PC-9 (cell line): ENCODE results near the gene AK8. TPM values are rescaled to one million over a fixed set of nuclear protein-coding genes. Genes with fewer than 3 reads are reported as not detected.

Source experiments
- BruUV-seq: library from RNA; stranded (reverse); fragments of 400-500 nt; replicated peaks from 2 replicates; lab custom pipeline; 2021; lab: Mats Ljungman, UMichigan
- CTCF ChIA-PET: fragments of 300-600 bp; sonication (Branson Sonifier 250); formaldehyde crosslinking; loops from one replicate; lab custom pipeline; 2022; ENCODE audit warnings: antibody characterized with exemption; lab: Charles Lee
- POLR2A ChIA-PET: fragments of 300-600 bp; sonication (Branson Sonifier 250); formaldehyde crosslinking; loops from one replicate; lab custom pipeline; 2022; ENCODE audit warnings: antibody characterized with exemption; ENCODE audit not compliant: unreplicated experiment; lab: Charles Lee
- DNase-seq, 2 experiments: peaks; one replicate each; pipeline versions ENCODE4 v3.0.0 to v3.0.0-alpha.2; 2015 to 2022; ENCODE audit warnings: mixed read lengths in 1 of 2
- H2AFZ ChIP-seq: fragments of 200-600 bp; sonication (generic); 2 replicates; pipeline ENCODE4 v1.8.1; 2017; ENCODE audit warnings: antibody characterized with exemption
- H3F3A ChIP-seq: fragments of 200-600 bp; sonication (generic); 2 replicates; pipeline ENCODE4 v1.8.1; 2017; ENCODE audit warnings: antibody characterized with exemption, mild to moderate bottlenecking, low read depth; ENCODE audit not compliant: insufficient read depth
- H3K27ac ChIP-seq: fragments of 200-600 bp; sonication (generic); 2 replicates; pipeline ENCODE4 v1.6.1; 2016; ENCODE audit warnings: mixed run types
- H3K27me3 ChIP-seq: fragments of 200-600 bp; sonication (generic); 2 replicates; pipeline ENCODE4 v1.6.1; 2016; ENCODE audit warnings: low read depth, mixed run types; ENCODE audit not compliant: insufficient read depth
- H3K36me3 ChIP-seq: fragments of 200-600 bp; sonication (generic); 2 replicates; pipeline ENCODE4 v1.6.1; 2016; ENCODE audit warnings: low read depth, mixed run types
- H3K4me1 ChIP-seq: fragments of 200-600 bp; sonication (generic); replicated peaks from 2 replicates; pipeline ENCODE4 v1.6.1; 2016; ENCODE audit warnings: mixed run types; ENCODE audit not compliant: insufficient read depth
- H3K4me2 ChIP-seq: fragments of 200-600 bp; sonication (generic); 2 replicates; pipeline ENCODE4 v1.6.1; 2017; ENCODE audit warnings: mixed run types
- H3K4me3 ChIP-seq: fragments of 200-600 bp; sonication (generic); 2 replicates; pipeline ENCODE4 v1.6.1; 2016; ENCODE audit warnings: mixed run types
- H3K79me2 ChIP-seq: fragments of 200-600 bp; sonication (generic); 2 replicates; pipeline ENCODE4 v1.6.1; 2017; ENCODE audit warnings: low read depth, mixed run types
- H3K9me2 ChIP-seq: fragments of 200-600 bp; sonication (generic); 2 replicates; pipeline ENCODE4 v1.8.1; 2017; ENCODE audit warnings: mild to moderate bottlenecking; ENCODE audit not compliant: insufficient read depth
- H3K9me3 ChIP-seq: fragments of 200-600 bp; sonication (generic); 2 replicates; pipeline ENCODE4 v1.8.1; 2016; ENCODE audit warnings: low read depth; ENCODE audit not compliant: insufficient read depth
- H4K20me1 ChIP-seq: fragments of 200-600 bp; sonication (generic); 2 replicates; pipeline ENCODE4 v1.8.1; 2017; ENCODE audit not compliant: insufficient read depth
- EZH2 ChIP-seq: fragments of 200-600 bp; sonication (generic); IDR thresholded peaks from 2 replicates; pipeline ENCODE4 v1.8.0; 2017; ENCODE audit warnings: antibody characterized with exemption, low read depth
- intact Hi-C: fragments of 100-400 bp; cut with micrococcal nuclease; formaldehyde crosslinking; loops from one replicate; pipeline ENCODE4 v1.10.0; 2022; ENCODE audit not compliant: unreplicated experiment
- total RNA-seq: library from RNA; stranded (reverse); gene quantifications from 2 replicates; pipeline ENCODE4 v1.2.3, GENCODE V29; 2021
- TF ChIP-seq, protein P1 (sequence below): fragments of 200-600 bp; sonication (generic); conservative IDR thresholded peaks from 2 replicates; pipeline ENCODE4 v1.6.1; 2017; ENCODE audit warnings: mixed run types, antibody characterized with exemption, mild to moderate bottlenecking, moderate library complexity

AK8 gene
- total RNA-seq, 1 experiment from 2014 or later, result 7.2 TPM

DNA sequence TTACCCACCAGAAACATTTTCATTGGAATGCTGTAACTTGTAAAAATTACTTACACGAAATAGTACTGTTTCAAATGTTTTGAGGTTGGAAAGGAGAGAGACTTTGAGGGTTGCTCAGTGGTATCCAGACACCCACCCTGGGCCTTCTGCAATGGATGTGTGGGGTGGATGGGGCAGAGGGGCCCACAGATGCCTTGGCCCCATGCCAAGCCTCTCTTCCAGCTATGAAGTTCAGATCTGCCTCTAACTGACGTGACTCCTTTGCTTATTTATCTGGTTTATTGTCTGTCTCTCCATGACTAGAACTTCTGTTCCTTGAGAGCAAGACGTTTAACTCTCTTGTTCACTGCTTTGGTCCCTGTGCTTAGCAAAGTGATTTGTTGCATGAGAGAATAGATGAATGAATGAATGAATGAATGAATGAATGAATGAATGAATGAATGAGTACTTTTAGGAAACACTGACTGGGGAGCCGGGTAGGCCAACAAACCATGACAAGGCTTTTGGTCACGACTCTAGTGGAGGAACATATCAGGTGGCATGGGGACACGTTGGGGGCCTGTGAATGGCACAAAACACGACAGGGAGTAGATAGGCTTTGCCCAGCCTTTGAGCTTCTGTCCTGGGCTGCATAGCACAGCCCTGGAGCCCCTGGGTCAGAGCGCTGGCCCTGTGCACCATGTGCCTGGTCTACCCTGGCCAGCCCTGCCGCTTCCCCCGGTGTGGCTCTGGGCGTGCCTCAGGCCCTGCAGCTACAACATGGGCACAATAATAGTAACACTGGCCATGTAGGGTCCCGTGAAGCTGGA, 31.8 kb downstream of the AK8 start:
- H3K4me3 ChIP-seq, result no peak overlapping the region
- no peak overlapping the region for H2AFZ ChIP-seq
- H3K27me3 ChIP-seq, result no peaks in the 10 kb centered on the region
- H3K79me2 ChIP-seq, result no peaks in the 10 kb centered on the region
- BruUV-seq, result no TSS peak
- H3K9me2 ChIP-seq, result no peaks in the 10 kb centered on the region
- ChIA-PET CTCF (no interaction called here), POLR2A (no interaction called here)
- H4K20me1 ChIP-seq, result no peaks in the 10 kb centered on the region
- no peaks in the 10 kb centered on the region for H3F3A ChIP-seq
- no peak overlapping the region for H3K27ac ChIP-seq
- intact Hi-C loops, result no loop called here
- H3K9me3 ChIP-seq, result no peaks in the 10 kb centered on the region
- TF ChIP-seq, protein P1, sequence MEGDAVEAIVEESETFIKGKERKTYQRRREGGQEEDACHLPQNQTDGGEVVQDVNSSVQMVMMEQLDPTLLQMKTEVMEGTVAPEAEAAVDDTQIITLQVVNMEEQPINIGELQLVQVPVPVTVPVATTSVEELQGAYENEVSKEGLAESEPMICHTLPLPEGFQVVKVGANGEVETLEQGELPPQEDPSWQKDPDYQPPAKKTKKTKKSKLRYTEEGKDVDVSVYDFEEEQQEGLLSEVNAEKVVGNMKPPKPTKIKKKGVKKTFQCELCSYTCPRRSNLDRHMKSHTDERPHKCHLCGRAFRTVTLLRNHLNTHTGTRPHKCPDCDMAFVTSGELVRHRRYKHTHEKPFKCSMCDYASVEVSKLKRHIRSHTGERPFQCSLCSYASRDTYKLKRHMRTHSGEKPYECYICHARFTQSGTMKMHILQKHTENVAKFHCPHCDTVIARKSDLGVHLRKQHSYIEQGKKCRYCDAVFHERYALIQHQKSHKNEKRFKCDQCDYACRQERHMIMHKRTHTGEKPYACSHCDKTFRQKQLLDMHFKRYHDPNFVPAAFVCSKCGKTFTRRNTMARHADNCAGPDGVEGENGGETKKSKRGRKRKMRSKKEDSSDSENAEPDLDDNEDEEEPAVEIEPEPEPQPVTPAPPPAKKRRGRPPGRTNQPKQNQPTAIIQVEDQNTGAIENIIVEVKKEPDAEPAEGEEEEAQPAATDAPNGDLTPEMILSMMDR, result no peak
- no peak for TF ChIP-seq EZH2
- no peaks in the 10 kb centered on the region for H3K4me1 ChIP-seq
- no peak overlapping the region for H3K4me2 ChIP-seq
- DNase-seq, result no peak
- H3K36me3 ChIP-seq, result no peaks in the 10 kb centered on the region

DNA sequence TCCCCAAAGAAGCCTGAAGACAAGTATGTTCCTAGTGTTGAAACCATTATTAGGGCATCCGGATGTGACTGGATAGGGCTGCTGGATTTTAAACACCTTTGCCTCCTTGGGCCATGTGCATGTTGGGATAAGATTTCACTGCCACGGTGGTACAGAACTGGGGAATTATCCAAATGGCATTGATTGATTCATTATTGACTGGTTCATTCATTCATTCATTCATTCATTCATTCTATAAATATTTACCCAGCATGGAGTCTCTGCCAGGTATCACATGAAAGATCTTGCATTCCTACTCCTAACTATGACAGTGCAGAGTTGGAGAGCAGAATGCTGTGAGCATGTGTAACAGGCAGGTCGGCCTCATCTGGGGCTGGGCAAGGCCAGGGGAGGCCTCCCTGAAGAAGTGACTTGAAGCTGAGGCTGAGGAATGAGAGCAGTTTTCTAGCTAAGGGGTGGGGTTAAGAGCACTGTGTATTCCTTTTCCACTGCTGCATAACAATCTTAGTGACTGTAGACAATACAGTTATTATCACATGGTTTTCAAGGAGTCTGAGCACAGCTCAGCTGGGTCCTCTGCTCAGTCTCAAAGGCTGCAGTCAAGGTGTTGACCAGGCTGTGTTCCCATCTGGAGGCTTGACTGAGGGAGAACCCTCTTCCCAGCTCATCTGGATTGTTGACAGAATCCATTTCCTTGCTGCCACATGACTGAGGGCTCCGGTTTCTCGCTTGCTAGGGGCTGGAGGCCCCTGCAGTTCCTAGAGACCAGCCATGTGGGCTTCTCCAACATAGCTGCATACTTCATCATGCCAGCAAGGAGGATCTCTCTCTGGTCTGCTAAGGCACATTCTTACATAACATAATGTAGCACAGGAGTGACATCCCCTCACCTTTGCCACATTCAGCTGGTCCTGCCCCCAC, 35.7 kb downstream of the AK8 start:
- no peak overlapping the region for H3K4me3 ChIP-seq
- intact Hi-C loops, result no loop called here
- H3K79me2 ChIP-seq, result no peaks in the 10 kb centered on the region
- no TSS peak for BruUV-seq
- no peak for TF ChIP-seq EZH2
- TF ChIP-seq, protein P1, result no peak
- no peak overlapping the region for H3K4me2 ChIP-seq
- H2AFZ ChIP-seq, result no peak overlapping the region
- CTCF ChIA-PET, result no interaction called here
- DNase-seq, result no peak
- POLR2A ChIA-PET, result no interaction called here
- H4K20me1 ChIP-seq, result no peaks in the 10 kb centered on the region
- H3K36me3 ChIP-seq, result no peaks in the 10 kb centered on the region
- H3F3A ChIP-seq, result no peaks in the 10 kb centered on the region
- no peaks in the 10 kb centered on the region for H3K9me3 ChIP-seq
- no peaks in the 10 kb centered on the region for H3K4me1 ChIP-seq
- no peaks in the 10 kb centered on the region for H3K9me2 ChIP-seq
- no peaks in the 10 kb centered on the region for H3K27me3 ChIP-seq
- H3K27ac ChIP-seq, result no peak overlapping the region

DNA sequence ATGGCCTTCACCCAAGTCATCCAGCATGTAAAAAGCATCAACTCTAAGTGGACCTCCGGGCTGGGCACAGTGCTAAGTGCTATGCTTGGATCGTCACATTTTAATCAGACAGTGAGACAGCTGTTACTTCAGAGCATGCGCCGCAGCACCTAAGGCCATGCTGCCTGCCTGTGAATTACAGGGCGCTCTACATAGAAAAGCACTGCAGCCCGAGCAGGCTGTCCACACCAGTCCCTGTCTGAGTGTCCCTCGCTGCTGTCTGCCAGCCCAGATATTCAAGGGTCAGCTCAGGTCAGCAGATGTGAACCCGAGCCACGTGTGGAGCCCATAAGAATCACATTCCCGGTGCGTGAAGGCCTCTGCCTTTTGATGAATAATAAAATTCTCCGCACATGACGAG, 37.1 kb downstream of the AK8 start:
- Histone ChIP-seq H3K4me2 (no peak overlapping the region), H3K36me3 (no peaks in the 10 kb centered on the region), H3K9me2 (no peaks in the 10 kb centered on the region), H3K4me1 (no peaks in the 10 kb centered on the region), H3K27me3 (no peaks in the 10 kb centered on the region), H3K79me2 (no peaks in the 10 kb centered on the region), H3K27ac (no peak overlapping the region), H3K4me3 (no peak overlapping the region), H2AFZ (no peak overlapping the region), H3F3A (no peaks in the 10 kb centered on the region), H3K9me3 (no peaks in the 10 kb centered on the region), H4K20me1 (no peaks in the 10 kb centered on the region)
- ChIA-PET CTCF (no interaction called here), POLR2A (no interaction called here)
- no TSS peak for BruUV-seq
- intact Hi-C loops, result no loop called here
- no peak for TF ChIP-seq EZH2
- TF ChIP-seq, protein P1, result no peak
- no peak for DNase-seq
